Astrocyte (in vitro differentiated cells and primary cell): Measurements from ENCODE around the gene LSG1.

ENCODE experiments used
- CTCF ChIP-seq: IDR thresholded peaks from 2 replicates; pipeline ENCODE4 v1.5.1; 2011; ENCODE audit warnings: low read depth, mild to moderate bottlenecking, inconsistent platforms, low read length, moderate library complexity; ENCODE audit not compliant: insufficient read depth
- EZH2 ChIP-seq: IDR thresholded peaks from 2 replicates; pipeline ENCODE4 v1.6.1; 2012; ENCODE audit warnings: mild to moderate bottlenecking, low read length, inconsistent platforms; ENCODE audit not compliant: insufficient read depth

GRCh38 chr3:194686414-194686815 lies 14.4 kb upstream of the LSG1 start:
- no peak for TF ChIP-seq CTCF
- no peak for TF ChIP-seq EZH2
